GM21367 (cell line): Measurements from ENCODE around the gene ENTPD6.

Experiments used
- ATAC-seq: cut with Tn5 transposase; IDR thresholded peaks from one replicate; pipeline ENCODE4 v1.9.1; 2021; ENCODE audit not compliant: unreplicated experiment

ENTPD6 gene

DNA sequence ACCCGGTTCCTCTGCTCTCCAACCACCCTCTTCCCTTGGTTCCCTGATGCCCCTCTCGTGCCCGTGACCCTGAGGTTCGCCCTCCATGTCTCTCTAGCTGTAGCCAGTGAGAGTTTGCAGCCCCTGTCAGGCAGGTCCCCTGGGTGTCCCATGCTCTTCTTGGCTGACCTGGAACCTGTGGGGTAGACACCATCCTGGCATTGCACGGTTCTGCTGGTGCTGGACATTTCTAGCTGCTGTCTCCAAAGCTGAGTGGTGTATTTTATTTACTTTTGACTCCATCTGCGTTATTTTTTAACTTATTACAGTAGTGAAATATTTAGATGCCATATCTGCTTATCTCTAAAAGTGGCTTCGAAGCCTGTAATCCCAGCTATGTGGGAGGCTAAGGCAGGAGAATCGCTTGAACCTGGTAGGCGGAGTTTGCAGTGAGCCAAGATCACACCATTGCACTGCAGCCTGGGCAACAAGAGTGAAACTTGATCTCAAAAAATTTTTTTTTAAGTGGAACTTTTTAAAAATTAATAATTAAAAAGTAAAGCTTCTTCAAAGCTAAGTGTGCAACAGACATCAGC is 12.5 kb downstream of the ENTPD6 start:
- ATAC-seq, result no peak

DNA sequence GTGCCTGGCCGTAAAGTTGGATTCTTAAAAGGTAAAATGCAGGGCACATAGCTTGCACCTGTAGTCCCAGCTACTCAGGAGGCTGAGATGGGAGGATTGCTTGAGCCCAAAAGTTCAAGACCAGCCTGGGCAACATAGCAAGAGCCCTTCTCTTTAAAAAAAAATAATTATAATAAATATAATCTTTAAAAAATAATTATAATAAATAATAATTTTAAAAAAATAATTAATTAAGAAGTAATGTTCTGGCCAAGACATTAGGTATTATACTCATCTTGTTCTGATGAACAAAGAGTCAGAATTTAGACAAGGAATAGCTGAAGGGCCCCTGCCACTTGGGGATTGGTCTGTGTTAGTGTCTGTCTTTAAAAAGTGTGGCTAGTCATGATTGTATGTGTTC is 13.9 kb downstream of the ENTPD6 start:
- ATAC-seq, result no peak

DNA sequence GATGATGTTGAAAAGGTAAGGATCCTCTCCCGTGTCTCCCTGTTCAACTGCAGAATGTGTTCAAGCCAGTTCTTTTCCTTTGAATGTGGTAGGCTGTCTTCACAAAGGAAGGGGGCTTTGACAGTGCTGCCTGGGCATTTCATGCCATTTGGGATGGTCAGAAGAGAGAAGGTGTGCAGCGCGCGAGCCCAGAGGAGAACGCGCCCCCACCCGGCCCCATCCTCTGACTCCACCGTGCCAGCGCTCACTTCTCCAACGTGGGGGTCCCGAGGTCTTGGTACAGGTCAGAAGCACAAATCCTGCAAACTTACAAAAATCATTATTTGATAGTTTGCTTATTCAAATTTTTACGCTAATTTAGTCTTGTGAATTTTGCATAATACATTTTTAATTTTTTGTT is 14.4 kb downstream of the ENTPD6 start:
- no peak for ATAC-seq

DNA sequence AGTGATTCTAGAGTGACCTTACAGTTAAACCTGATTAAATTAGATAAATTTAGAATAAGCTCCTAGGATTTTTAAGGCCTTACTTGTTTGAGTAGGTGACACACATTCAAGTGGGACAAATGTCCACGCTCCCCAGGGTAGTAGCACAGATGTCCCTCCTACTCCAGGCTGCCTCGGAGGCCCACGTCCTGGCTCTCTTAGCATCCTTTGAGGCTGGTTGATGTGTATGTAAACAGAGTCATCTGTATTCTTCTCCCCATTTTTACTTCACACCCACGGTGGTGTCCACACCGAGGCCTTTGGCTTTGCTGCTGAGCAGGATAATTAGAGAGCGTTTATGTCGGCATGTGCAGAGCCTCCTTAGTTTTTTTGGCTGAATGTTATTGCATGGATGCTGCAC is 15.8 kb downstream of the ENTPD6 start:
- ATAC-seq, result no peak

DNA sequence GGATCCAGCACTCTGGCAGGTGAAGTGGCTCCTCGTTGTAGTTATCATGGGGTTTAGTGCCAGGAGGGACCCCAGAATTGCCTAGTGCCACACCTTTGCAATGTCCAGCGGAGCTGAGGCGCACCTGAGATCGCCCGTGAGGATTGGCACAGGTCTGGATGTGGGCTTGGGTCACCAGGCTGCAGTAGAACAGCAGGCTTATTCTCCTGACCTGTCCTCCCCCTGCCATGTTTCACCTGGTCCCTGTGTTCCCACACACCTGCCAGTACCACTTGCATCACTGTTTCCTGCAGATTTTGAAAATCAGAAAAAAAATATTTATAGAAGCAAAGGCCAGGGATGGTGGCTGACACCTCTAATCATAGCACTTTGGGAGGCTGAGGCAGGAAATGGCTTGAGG is 16.7 kb downstream of the ENTPD6 start:
- ATAC-seq, result no peak

DNA sequence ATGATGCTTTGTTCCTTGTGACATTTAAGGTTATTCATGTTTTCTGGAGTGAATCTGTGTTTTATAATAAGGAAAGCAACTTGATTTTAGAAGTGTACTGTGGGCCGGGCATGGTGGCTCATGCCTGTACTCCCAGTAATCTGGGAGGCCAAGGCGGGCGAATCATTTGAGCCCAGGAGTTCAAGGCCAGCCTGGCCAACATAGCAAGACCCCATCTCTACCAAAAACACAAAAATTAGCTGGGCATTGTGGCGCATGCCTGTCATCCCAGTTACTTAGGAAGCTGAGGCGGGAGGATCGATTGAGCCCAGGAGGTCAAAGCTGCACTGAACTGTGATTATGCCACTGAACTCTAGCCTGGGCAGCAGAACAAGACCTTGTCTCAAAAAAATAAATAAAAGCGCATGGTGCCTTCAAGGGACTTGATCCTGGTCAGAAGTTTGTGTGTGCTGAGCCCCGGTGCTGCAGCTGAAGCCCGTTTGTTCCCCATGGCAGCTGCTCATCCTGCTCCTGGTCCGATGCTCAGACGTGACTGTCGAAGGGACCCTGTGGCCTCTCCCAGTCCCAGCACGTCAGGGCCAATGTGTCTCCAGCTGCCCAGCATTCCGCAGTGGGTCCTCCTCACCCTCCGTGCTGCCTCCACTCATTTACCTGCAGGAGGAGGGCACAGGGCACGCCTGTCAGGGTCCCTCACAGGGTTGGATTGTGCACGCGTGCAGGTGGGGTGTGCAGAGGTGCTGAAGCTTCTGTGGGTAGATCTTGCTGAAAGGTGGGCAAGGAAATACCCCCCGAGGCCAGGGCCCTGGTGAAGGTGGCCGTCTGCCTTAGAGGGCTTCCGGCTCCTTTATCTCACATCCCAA is 18.3 kb downstream of the ENTPD6 start:
- ATAC-seq, result no peak

DNA sequence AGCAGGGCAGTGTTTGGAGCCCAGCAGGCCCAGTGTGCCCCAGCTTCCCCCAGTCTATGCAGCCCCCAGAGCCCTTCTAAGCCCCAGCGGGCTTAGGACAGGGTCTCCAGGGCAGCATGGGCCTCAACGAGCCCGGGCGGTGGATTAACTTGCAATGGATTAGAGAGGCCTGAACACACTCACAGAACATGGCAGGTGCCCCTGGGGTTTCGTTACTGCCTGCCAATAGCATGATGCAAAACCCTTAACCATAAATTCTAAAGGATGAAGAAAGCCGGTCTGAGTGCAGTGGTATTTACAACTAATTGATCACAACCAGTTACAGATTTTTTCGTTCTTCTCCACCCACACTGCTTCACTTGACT is 18.9 kb downstream of the ENTPD6 start:
- ATAC-seq, result no peak

DNA sequence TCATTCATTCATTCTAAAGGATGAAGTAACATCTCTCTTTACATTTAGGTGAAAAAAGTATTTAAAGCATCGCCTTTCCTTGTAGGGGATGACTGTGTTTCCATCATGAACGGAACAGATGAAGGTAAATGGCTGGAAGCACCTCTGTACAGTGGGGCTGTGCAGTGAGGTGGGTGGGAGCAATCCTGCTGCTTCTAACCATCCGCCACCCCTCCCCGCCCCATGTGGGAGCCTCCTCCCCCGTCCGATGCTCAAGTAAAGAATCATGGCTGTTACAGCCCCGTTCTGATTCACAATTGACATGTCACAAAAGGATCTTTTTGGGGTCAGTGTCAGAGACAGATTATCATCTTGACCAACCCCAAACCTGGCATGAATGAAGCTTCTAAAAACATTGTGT is 19.3 kb downstream of the ENTPD6 start:
- no peak for ATAC-seq

DNA sequence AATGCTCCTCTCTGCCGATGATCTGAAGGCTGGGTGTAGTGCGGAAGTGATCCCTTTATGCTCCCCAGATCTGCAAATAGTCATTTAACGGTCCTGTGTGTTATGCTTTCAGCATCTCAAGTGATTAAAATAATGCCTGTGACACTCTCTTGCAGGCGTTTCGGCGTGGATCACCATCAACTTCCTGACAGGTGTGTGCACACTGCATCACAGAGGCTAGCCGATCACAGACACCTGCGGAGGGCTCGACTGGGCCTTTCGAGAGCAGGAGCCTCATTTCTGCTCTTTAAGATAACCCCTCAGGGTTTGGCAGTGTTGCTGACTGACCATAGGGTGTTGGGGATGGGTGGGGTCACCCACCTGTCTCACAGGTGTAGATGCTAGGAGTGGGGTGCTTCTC is 20.0 kb downstream of the ENTPD6 start:
- no peak for ATAC-seq

DNA sequence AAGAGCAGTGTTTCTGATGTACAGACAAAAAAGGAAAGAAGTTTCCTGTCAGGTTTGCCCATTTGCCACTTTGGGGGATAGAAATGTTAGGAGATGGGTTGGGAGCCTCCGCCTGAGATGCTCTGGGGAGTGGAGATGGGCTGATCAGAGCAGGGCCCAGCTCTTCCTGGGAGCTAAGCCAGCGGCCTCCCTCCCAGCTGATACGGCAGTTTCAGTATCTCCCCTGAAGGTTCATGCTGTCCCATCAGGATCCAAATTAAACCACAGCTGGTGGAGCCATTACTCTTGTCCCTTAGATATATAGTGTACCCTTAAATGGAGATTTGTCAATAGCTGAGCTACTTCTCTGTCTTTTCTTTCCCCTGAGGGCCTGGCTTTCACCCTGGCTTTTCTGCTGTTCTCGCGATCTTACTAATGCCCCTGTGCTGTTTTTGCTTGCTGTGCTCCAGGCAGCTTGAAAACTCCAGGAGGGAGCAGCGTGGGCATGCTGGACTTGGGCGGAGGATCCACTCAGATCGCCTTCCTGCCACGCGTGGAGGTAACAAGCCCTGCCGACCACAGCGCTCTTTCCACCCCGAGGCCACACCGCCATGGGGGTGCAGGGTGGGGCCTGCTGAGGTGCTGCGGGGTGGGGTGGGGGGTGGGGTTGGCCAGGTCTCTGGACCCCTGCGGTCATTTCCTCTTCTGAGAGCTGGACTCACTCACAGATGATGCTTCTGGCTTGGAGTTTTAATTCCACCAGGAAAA is 20.9 kb downstream of the ENTPD6 start:
- no peak for ATAC-seq

DNA sequence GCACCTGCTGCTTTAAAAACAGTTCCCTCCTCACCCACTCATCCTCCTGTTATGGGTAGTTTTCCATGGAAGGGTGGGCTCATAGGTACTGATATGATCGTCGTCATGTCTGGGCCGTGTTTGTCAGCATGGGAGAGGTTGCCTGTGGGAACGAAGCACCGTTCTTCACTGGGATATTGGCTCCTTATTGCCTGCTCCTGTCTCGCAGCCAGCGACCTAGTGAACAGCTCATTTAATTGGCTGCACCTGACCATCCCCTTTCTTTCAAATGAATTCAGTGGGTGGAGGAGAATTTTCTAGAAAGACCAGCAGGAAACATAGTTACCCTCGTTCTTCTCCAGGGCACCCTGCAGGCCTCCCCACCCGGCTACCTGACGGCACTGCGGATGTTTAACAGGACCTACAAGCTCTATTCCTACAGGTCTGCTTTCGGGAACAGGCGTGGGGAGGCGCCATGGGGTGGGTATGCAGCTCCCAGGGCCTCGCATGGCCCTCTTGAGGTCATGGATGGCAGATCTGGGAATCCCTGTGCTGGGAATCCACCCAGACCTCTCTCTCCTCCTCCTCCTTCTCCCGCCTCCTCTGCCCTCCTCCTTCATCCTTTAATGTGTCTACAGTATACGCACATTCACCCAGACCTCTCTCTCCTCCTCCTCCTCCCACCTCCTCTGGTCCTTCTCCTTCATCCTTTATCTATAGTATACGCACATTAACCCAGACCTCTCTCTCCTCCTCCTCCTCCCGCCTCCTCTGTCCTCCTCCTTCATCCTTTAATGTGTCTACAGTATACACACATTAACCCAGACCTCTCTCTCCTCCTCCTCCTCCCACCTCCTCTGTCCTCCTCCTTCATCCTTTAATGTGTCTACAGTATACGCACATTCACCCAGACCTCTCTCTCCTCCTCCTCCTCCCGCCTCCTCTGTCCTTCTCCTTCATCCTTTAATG is 21.9 kb downstream of the ENTPD6 start:
- no peak for ATAC-seq

DNA sequence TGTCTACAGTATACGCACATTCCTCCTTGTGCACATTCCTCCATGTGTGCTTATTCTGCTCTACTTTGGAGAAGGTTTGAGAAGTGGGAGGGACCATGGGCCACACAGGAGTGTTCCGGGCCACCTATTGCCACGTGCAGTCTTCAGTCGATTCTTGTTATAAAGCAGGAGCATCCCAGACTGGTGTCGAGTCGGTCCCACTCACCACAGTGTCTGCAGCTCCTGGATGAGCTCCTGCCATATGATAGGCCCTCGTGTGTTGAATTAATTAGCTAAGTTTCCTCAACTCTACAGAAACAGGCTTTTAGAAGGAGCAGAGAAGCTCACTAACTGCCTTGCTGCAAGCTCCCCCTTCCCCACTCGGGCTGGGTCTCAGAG is 22.6 kb downstream of the ENTPD6 start:
- ATAC-seq, result no peak

DNA sequence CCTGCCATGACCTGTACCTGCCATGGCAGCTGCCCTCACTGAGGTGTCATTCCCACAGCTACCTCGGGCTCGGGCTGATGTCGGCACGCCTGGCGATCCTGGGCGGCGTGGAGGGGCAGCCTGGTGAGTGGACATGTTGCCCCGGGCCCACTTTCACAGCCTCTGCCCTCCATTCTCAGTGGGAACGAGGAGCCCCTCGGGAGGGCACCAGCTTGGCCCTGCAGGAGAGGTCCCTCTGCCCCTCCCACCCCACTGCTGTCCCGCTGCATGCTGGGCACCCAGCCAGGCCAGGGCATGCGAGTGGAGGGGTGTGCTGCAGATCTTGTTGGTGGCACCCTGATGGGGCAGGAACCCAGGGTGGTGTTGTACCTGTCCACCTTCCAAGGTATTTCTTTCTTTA is 23.0 kb downstream of the ENTPD6 start:
- ATAC-seq, result no peak

DNA sequence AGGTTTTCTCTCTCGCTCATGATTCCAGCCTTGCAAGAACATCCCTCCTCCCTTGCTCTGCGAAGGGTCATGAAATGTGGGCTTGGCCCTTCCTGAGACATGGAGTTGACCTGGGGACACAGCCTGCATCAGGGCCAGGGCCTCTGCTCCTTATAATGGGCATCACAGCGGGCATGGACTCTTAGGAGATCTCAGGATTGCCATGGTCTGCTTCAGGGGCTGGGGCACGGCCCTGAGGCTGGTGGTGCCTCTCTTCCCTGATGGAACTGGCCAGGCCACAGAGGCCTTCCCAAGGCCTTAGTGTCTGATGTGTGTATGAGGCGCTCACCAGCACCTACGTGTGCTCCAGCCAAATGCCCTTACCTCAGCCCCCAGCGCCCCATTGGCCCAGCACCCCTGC is 23.9 kb downstream of the ENTPD6 start:
- no peak for ATAC-seq

DNA sequence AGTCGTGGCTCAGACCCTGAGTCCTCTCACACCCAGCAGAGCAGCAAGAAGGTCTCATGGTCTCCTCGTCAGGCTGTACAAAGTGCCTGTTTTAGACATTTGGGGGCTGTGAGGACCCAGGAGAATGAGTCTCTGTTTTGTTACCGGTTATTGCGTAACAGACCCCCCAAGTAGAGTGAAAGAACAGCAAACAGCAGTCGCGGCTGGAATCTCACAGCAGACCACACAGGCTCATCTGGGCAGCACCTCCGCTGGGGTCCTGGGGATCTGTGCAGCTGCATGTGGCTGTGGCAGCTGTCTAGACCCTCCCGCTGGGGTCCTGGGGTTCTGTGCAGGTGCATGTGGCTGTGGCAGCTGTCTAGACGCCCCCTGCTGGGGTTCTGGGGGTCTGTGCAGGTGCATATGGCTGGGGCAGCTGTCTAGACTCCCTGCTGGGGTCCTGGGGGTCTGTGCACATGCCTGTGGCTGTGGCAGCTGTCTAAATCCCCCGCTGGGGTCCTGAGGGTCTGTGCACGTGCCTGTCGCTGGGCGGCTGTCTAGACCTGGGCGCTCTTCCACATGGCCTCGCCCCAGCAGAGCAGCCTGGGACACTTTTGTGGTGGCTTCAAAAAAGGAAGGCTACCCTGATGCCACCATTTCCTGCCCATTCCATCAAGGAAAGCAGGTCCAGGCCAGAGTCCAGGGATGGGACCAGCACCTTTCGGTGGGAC is 24.7 kb downstream of the ENTPD6 start:
- ATAC-seq, result no peak

DNA sequence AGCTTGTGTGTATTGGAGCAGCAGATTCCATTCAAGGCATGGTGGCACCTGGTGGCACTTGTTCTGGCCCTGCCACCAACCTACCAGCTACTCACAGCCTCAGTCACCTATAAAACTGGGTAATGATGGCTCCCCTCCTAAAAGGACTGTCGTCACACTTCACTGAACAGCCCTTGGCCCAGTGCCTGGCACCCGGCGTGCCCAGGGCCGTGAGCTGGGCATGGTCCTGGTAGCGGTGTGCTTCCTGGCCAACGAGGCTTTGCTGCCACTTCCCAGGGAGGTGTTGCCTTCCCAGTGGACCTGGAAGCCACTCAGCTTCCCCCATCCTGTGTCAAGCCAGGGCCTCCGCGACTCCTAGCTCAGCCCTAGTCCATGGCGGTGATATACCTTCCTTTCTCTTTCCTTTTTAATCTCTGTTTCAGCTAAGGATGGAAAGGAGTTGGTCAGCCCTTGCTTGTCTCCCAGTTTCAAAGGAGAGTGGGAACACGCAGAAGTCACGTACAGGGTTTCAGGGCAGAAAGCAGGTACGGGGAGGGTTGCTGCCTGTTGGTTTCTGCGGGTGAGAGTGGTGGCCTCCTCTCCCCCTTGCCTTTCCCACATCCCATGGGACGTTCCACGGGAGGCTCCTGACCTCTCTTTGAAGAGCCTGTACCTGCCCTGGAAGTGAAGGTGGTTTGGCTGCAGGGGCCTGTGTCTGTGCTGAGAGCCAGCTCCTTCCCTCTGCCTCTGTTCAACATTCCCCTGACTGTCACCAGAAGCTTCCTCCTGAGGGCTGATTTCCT is 25.5 kb downstream of the ENTPD6 start:
- ATAC-seq, result no peak

DNA sequence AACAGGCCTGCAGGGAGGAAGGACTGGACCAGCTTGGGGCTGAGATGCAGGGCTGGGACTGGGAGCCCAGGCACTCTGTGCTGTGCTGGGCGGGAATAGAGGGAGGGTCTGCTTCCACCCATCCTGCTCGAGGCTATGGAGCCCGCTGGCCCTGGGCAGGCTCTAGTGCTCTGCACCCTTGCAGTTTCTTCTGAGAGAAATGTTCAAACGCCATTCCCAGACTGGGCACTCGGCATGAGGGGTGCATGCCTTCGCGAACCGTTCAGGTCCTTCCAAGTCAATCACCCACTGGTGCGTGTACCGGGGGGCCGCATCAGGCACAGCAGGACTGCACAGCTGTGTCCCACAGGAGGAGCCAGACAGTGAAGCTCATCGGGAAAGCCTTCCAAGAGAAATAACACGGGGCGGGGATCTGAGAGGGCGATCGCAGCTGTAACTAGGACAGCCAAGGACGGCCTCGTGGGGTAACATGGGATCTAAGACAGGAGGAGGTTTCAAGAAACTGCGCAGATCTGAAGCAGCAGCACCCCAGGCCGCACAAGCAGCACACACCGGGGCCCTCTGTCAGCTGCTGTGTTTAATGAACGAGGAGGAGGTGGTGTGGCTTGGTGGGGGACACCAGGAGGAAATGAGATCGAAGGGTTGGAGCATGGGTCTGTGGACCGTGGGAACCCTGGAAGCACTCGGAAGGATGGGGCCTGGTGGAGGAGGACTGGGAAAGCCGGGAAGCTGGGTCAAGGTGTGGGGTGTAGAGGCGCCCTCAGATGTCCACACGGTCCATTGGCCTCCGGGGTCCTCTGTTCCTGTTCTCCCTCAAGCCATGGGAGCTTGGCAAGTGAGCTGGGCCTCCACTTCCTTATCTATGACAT is 26.3 kb downstream of the ENTPD6 start:
- no peak for ATAC-seq

DNA sequence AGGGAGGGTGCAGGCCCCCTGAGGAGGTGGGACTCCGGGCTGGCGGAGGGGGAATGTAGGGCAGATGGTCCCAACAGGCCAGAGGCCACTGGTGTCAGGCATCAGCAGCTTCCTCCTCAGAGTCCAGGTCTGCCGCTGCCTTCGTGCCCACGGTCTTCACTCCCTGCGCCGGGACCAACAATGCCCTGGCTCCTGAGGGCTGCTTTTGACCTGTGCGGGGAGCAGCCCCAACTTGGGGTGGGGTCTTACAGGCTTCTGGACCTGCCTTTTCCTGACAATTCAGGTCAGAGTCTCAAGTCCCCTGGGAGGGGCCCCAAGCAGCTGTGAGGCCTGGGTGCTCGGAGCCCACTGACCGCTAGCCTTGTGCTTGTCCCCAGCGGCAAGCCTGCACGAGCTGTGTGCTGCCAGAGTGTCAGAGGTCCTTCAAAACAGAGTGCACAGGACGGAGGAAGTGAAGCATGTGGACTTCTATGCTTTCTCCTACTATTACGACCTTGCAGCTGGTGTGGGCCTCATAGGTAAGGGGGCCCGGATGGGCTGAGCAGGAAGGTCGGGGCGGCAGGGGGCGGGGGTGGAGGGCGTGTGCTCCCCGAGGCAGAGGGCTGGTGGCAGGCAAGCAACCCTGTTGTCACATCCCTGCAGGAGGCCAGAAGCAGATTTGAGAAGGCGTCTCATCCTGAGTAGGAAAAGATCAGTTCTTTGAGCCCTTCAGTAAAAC is 27.1 kb downstream of the ENTPD6 start:
- ATAC-seq, result no peak
